ENCODE data around the gene C6orf89.
A peak's percentile ranks its signal among the peaks of the same experiment; 100 is the strongest.

The C6orf89 gene, protein sequence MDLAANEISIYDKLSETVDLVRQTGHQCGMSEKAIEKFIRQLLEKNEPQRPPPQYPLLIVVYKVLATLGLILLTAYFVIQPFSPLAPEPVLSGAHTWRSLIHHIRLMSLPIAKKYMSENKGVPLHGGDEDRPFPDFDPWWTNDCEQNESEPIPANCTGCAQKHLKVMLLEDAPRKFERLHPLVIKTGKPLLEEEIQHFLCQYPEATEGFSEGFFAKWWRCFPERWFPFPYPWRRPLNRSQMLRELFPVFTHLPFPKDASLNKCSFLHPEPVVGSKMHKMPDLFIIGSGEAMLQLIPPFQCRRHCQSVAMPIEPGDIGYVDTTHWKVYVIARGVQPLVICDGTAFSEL

GRCh38 chr6:36885461-36886401 is at the start of gene C6orf89:
TSS of gene C6orf89 (plus strand) at chr6:36885952. CDS start at chr6:36899445, 13,493 bp downstream.
- peak; percentile 95 for DNase-seq

DNA sequence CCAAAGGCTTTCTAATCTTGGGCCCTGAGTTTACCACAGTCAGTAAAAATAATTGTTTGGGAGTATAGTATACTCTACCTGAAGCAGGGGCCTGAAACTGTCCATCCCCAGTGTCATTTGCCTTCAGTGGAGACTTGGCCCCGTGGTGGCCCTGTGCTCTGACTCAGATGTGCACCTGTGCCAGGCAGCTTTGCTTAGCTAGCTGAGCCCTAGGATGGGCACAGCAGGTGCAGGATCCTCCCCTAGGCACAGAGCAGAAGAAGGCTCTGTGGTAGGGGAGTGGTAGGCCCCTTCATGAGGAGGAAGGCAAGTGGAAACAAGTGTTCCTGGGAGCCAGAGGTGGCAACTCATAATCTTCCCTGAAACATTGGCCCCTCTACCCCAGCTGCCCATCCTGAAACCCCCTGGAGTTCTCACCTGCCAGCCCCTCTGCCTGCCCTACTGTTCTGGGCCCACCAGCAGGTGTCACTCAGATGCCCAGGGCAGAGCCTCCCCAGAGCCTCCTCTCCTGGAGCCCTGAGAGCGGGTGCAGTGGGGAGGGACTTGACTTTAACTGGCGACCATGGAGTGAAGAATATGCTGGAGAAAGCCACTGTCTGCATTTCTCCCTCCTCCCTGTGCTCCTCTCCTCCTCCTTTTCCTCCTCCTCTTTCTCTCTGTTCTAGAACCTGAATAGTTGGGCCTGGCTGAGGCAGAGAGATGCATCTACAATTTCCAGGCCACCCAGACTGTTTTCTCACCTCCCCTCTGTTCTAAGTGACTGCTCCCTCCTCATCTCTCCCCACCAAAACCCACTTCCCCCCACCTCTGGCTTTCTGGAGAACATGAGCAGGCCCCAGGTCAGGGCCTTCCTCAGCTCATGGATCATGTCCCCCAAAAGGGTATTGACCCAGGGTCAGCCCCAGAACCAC is 49.4 kb upstream of the C6orf89 start:
- DNase-seq, result no peak

DNA sequence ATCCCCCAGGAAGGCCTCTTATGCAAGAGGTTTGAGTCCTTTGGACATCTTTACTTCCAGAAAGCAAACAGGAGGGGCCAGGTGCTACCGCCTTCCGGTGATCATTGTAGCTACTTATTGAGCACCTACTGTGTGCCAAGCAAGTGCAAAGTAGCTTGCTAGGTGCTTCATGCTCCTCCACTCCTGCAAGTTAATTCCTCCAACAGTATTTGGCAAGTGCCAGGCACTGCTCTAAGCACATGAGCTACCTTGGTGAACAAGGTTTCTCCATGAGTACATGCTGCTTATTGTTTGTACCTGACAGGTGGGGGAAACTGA is 48.8 kb upstream of the C6orf89 start:
- no peak for DNase-seq

GRCh38 chr6:36837686-36838085 is 48.1 kb upstream of the C6orf89 start:
- no peak for DNase-seq

- no peak for DNase-seq
These were observed 46.6 kb upstream of the C6orf89 start, which contains the start of gene CPNE5 for GRCh38 chr6:36838896-36839748. TSS of gene CPNE5 (minus strand) at chr6:36839444. CDS start at chr6:36839377, 67 bp downstream.

GRCh38 chr6:36839749-36840431 is 45.9 kb upstream of the C6orf89 start:
- no peak for DNase-seq

- no peak for DNase-seq
These were observed 45.0 kb upstream of the C6orf89 start for GRCh38 chr6:36840432-36841403.

- DNase-seq, result no peak
These were observed 44.0 kb upstream of the C6orf89 start for GRCh38 chr6:36841756-36842155.

DNA sequence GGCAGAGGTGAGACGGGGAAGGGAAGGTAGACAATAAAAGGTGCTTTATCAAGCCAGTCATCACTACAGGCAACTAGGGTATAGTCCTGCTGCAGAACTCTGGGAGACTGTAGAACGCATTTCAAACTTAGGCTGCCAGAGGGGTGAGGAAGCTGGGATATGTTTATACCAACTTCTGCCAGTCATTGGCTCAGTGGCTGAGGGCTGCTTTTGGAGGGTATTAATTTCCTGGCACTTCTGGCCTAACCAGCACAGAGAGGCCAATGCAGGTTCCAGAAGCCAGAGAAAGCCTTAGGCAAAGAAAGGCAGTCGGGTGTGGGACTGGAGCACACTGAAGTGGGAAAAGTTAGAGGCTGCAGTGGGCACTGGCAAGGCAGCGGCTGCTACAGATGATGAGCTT is 42.6 kb upstream of the C6orf89 start:
- no peak for DNase-seq

- no peak for DNase-seq
These were observed 41.3 kb upstream of the C6orf89 start for GRCh38 chr6:36844232-36845170.

- DNase-seq, result no peak
These were observed 40.5 kb upstream of the C6orf89 start for GRCh38 chr6:36845233-36845632.

- no peak for DNase-seq
These were observed 38.6 kb upstream of the C6orf89 start for GRCh38 chr6:36847152-36847551.

DNA sequence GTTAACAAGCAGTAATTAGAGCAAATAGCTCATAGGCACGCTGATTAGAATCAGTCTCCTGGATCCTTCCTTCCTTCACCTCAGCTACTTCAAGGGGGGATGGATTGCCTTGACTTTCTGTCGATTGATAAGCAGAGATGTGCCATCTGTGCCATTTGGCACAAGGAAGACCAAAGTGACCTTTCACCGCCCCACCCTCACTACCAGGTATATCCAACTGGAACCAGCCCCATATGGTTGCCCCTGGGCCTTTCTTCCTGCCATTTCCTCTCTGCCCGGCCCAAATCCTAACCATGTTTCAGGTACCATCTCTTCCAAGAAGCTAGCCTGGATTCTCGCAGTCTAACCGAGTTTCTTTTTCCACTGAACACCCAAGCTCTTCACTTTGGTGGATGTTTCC is 37.8 kb upstream of the C6orf89 start:
- no peak for DNase-seq

DNA sequence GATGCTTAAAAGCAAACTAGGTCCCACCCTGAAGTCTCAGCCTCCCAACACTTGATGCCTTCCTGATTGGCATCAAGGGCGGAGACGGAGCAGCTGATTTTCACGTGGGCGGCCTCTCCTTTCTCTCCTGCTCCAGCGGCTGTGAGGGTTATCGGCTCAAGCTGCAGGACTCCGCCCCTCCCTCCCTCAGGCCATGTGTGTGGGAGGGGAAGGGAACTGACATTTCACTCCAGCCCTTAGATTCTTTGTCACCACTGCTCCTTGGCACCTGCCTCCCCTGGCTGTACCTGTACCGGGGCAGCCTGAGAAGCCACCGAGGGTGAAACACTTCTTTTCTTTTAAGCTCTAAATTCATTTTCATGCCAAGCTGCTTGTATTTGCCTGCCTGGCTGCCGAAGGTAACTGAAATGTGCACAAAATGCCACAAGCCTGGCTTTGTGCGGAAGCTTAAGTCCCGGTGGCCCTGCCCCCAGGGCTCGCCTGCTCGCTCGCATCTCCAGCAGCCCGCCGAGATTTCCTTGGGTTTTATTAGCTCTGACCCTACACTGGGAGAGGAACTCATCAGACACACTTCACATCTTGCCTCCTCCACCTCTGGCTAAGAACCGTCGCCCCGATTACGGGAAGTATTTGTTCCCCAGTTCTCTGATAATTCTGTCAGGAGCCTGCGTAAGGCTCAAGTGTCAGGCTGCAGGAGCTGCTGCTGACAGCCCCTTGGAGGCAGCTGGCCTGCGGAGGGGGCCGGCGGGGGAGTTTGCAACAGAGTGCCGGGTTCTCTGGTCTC is 36.9 kb upstream of the C6orf89 start:
- no peak for DNase-seq

- no peak for DNase-seq
These were observed 35.7 kb upstream of the C6orf89 start for GRCh38 chr6:36850021-36850420.

- DNase-seq, result no peak
These were observed 34.6 kb upstream of the C6orf89 start for GRCh38 chr6:36851149-36851614.

DNA sequence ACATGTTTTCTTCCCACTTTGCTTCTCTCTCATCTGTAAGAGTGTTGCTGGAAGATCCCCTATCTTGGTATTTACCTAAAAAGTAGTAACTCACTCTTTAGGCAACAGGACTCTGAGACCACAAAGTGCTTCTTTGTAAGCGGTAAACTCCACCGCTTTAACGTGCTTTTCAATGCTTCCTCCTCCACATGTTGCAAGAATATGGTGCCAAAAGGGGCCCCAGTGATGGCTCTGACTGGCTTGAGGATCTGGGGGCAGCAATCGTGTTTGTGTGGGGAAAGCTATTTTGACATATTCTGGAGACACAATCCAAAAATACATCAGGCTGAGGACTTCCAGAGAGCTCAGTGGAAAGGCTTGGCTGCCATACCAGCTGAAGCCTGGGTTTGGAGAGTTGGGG is 34.1 kb upstream of the C6orf89 start:
- DNase-seq, result no peak
